ENCODE results near the gene BACH2.

The BACH2 gene

DNA sequence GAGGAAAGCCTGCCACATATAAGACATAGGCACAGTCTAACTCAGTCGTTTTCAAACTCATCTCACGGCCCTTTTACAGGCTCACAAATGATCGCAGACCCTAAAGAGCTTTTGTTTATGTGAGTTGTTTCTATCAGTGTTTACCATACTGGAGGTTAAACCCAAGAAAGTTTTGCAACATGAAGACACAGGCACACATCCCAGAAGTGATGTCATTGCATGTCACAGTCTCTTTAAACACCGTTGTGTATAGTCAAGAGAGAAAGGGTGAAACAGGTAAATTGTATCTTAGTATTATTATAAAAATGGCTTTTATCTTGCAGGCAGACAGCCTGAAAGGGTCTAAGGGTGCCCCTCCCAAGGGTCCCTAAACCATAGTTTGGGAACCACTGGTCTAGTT lies 96.7 kb downstream of the BACH2 start:
- ATAC-seq (no peak), DNase-seq (ENCODE audit: low spot score in 2 of 2) (no peak)
- Mint-ChIP-seq H3K9me3 (no peaks in the 10 kb centered on the region), H3K4me1 (peaks cover 13% of the 10 kb centered on the region), H3K27ac (no peak overlapping the region), H3K36me3 (no peaks in the 10 kb centered on the region), H3K4me3 (no peak overlapping the region)

DNA sequence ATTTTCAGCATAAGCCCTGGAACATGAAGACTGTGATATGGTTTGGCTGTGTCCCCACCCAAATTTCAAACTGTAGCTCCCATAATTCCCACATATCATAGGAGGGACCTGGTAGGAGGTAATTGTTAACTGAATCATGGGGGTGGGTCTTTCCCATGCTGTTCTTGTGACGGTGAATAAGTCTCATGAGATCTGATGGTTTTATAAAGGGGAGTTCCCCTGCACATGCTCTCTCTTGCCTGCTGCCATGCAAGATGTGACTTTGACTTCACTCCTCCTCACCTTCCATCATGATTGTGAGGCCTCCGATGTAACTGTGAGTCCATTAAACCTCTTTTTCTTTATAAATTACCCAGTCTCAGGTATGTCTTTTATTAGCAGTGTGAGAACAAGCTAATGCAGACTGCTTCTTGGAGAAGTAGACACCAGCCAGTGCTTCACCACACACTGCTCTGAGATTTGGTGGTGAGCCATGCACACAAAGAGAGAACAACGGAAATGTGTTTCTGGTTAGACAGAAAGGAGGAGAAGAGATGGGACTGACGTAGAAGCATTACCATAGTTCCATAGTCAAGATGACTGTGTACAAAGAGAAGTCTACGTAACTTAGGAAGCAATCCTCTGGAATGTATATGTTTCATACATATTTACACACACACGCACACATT lies 97.8 kb downstream of the BACH2 start:
- peaks cover 18% of the 10 kb centered on the region for H3K4me1 Mint-ChIP-seq
- no peaks in the 10 kb centered on the region for H3K36me3 Mint-ChIP-seq

DNA sequence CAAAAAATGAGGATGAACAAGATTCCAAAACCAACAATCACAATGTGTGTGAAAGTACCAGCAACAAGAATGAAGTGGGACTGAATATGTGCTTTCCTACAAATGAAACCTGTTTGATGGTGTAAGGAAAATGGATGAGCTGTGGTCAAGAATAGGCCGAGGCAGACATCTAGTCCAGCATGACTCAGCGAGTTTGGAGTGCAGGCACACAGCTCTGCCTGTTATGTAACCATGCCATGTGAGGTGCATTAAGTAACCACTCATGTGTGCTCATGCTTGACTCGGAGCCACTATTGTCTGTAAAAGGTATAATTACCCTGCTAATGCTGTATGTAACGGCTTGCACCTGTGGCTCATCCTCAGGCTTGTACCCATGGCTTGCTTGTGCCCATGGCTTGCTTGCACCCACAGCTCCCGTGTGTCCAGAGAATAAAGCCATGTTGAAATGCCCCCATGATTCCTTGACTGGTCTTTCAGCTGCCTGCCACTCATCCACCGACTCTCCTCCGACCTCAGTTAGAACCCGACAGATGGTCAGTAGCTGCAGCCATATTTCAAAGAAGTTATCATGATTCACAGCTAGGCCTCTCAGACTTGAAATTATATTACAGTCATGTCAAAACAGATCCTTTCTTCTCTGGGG lies 98.7 kb downstream of the BACH2 start:
- H3K36me3 Mint-ChIP-seq: no peaks in the 10 kb centered on the region
- H3K4me1 Mint-ChIP-seq: peaks cover 20% of the 10 kb centered on the region
- H3K4me3 Mint-ChIP-seq: no peak overlapping the region

More for the DNA sequence above, 97.8 kb downstream of the BACH2 start:
- no peak for DNase-seq (ENCODE audit: low spot score in 2 of 2)
- Mint-ChIP-seq H3K4me3 (no peak overlapping the region), H3K9me3 (no peaks in the 10 kb centered on the region), H3K27ac (no peak overlapping the region)
- ATAC-seq: no peak

DNA sequence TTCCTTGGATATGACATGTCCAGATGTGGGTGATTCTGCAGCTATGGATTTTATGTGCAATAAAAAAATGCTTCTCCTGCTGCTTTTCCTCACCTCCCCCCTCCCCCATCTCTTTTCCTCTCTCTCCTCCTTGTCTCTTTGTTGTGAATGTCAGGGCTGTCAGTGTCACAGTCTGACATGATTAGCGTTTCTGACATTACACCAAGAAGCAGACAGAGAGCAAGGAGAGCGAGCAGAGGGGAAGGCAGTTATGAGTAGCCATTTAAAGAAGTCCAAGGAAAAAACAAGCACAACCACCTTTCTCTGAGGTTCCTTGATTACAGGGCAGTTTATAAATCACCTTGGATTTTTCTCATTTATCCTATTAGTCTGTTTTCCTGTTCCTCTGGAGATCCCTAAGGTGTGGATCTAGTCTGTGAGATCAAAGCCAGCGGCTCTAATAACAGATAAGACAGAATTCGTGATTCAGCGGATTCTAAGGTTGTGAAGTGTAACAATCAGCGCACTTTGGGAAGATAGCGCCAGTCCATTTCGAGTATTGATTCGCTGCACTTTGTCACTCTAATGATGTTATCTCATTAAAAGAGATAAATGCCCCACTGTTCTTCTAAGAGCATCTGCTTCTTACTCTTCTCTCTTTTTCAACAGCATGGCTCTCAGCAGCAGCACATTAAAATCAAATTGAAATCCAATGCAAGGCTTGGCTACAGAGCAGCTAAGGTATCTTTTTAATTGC lies 101.4 kb downstream of the BACH2 start:
- no peak overlapping the region for H3K4me3 Mint-ChIP-seq
- H3K9me3 Mint-ChIP-seq: no peaks in the 10 kb centered on the region
- H3K27ac Mint-ChIP-seq: no peak overlapping the region
- H3K36me3 Mint-ChIP-seq: no peaks in the 10 kb centered on the region
- peaks cover 20% of the 10 kb centered on the region for H3K4me1 Mint-ChIP-seq
- ATAC-seq: no peak
- no peak for DNase-seq (ENCODE audit: low spot score in 2 of 2)

More for the DNA sequence above, 98.7 kb downstream of the BACH2 start:
- ATAC-seq (no peak), DNase-seq (ENCODE audit: low spot score in 2 of 2) (peak in 1 of 2 donors; percentile 42)
- Mint-ChIP-seq H3K9me3 (no peaks in the 10 kb centered on the region), H3K27ac (no peak overlapping the region)

DNA sequence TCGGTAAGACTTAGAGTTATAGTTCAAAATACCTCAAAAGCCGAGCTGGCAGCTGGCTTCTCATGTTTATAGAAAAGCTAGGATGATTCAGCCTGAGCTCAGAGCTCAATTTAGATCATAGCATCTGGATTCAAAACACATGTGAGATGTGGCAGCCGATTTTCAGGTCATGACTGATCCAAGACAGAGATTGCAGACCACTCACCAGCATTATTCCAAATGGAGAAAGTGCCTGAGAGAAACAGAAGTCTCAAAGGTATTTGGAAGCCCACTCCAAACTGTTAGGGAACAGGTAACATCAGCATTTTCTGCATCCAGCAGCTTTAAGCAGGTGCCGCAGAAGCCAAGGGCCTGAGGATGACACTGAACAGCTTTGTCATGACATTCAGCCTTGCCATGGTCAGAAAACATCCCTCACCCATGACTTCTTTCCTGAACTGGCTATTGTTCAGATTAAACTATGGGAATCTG lies 102.2 kb downstream of the BACH2 start:
- no peak overlapping the region for H3K4me3 Mint-ChIP-seq
- H3K36me3 Mint-ChIP-seq: no peaks in the 10 kb centered on the region

DNA sequence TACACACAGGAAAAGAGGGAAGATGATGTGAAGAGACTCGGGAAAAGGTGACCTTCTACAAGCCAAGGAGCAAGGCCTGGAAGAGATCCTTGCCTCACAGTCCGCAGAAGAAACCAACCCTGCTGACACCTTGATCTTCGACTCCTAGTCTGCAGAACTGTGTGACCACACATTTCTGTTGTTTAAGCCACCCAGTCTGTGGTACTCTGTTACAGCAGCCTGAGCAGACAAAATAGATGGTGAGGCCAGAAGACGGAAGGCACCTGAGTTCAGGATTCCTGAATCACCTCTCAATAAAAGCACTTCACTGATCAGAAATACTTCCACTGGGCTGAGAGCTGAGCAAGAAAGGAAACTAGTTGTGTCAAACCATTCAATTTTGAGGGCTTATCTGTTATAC lies 103.3 kb downstream of the BACH2 start:
- H3K9me3 Mint-ChIP-seq: no peaks in the 10 kb centered on the region
- DNase-seq (ENCODE audit: low spot score in 2 of 2) (peak in 1 of 2 donors; percentile 22), ATAC-seq (no peak)
- H3K36me3 Mint-ChIP-seq: no peaks in the 10 kb centered on the region
- no peak overlapping the region for H3K4me3 Mint-ChIP-seq
- H3K27ac Mint-ChIP-seq: no peak overlapping the region
- H3K4me1 Mint-ChIP-seq: peaks cover 20% of the 10 kb centered on the region

More for the DNA sequence above, 102.2 kb downstream of the BACH2 start:
- no peaks in the 10 kb centered on the region for H3K9me3 Mint-ChIP-seq
- H3K4me1 Mint-ChIP-seq: peaks cover 20% of the 10 kb centered on the region
- H3K27ac Mint-ChIP-seq: no peak overlapping the region
- DNase-seq (ENCODE audit: low spot score in 2 of 2) (peak in 1 of 2 donors; percentile 42), ATAC-seq (no peak)

DNA sequence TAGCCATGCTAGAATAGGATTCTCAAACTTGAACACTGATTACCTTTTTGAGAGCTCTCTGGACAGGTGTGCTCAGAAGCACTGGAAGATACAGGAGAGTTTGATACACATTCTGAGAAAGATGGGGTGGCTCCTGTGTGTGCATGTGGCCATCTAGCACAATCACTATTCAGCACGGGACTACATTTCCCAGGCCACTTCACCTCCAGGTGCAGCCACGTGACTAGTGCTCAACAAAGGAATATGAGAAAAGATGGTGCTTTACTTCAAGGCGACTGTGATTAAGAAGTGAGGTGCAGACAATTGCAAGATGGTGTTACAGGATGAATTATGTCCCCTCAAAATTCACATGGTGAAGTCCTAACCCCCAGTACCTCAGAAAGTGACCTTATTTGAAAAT lies 103.8 kb downstream of the BACH2 start:
- H3K36me3 Mint-ChIP-seq: no peaks in the 10 kb centered on the region
- H3K4me1 Mint-ChIP-seq: peaks cover 20% of the 10 kb centered on the region
- H3K9me3 Mint-ChIP-seq: no peaks in the 10 kb centered on the region
- ATAC-seq: no peak
- no peak overlapping the region for H3K27ac Mint-ChIP-seq
- H3K4me3 Mint-ChIP-seq: no peak overlapping the region
- DNase-seq (ENCODE audit: low spot score in 2 of 2): peak in 1 of 2 donors; percentile 33

DNA sequence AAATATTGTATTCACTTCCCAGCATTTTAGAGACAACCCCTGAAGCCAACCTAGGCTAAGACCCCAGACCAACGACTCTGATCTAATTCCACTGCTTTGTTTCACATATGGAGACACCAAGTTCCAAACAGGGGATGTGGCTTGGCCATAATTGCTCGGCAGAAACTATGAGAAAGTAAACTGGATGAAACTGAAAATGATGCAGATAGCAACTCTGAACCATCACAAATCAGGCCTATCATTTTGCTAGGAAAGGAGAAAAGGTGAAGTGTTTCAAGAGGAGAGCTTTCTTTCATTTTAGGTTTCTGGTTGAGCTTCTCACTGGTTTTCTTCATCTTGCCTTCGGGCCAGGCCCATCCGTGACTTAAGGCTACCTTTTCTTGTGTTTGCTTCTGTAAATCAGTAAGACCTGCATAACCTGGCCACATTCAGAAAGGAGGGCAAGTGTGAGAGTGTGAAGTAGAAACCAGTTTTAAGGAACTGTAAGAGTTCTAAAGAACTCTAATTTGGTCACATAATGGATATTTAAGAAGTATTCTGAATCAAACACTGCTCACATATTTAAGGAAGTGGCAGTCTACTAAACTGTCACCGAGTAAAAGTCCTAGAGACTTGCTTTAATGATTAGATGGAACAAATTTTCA lies 105.8 kb downstream of the BACH2 start:
- Mint-ChIP-seq H3K9me3 (no peaks in the 10 kb centered on the region), H3K36me3 (no peaks in the 10 kb centered on the region), H3K27ac (no peak overlapping the region), H3K4me3 (no peak overlapping the region), H3K4me1 (peaks cover 34% of the 10 kb centered on the region)
- DNase-seq (ENCODE audit: low spot score in 2 of 2): peak in 1 of 2 donors; percentile 46
- ATAC-seq: peak; percentile 53

DNA sequence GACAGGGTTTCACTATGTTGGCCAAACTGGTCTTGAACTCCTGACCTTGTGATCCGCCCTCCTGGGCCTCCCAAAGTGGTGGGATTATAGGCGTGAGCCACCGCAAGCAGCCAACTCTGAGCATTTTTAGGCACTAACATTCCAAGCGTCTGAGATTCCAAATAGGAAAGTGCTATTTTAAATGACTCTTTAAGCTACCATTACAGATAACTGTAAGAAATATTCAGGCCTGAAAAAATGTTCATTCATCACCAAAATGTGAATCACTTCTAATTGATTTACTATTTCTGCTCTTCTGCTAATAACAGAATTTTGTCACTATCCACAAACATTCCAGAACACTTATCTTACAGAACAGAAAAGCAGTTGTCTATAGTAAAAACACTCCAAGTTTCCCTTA lies 106.5 kb downstream of the BACH2 start:
- ATAC-seq (no peak), DNase-seq (ENCODE audit: low spot score in 2 of 2) (peak in 1 of 2 donors; percentile 37)
- Mint-ChIP-seq H3K27ac (no peak overlapping the region), H3K36me3 (no peaks in the 10 kb centered on the region), H3K4me1 (peaks cover 34% of the 10 kb centered on the region), H3K9me3 (no peaks in the 10 kb centered on the region), H3K4me3 (no peak overlapping the region)

DNA sequence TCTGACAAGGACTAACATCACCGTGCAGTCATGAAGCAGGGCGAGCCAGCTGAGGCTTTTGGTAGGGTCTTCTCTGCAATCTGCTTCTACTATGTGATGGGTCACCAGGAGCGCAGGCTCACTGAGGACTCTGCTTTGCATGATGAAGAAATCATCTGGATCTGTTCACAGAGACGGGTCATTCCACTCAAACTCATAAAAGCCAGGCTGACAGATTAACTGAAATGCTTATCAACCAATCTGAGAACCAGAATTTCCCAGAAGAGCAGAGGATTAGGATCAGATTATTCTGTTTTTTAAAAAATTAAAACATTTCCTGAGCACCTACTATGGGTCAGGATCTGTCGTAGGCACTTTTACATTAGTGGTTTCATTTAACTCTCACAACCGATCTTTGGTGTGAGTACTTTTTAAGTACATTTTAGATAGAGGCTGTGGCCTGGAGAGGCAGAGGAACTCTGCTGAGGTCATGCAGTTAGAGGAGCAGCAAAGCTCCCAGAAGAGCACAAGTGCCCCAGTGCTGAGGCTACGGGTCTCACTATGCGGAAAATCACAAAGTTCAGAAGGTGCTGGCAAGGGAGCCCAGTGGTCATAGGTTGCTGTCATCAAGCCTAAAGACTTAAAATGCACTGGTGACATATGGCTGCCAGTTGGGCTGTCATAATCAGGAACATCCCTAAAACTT lies 109.1 kb downstream of the BACH2 start:
- DNase-seq (ENCODE audit: low spot score in 2 of 2) (peak in 1 of 2 donors; percentile 47), ATAC-seq (peak; percentile 26)
- Mint-ChIP-seq H3K9me3 (no peaks in the 10 kb centered on the region), H3K27ac (no peak overlapping the region), H3K4me3 (peak overlapping the region; percentile 10), H3K4me1 (peaks cover 23% of the 10 kb centered on the region), H3K36me3 (no peaks in the 10 kb centered on the region)

DNA sequence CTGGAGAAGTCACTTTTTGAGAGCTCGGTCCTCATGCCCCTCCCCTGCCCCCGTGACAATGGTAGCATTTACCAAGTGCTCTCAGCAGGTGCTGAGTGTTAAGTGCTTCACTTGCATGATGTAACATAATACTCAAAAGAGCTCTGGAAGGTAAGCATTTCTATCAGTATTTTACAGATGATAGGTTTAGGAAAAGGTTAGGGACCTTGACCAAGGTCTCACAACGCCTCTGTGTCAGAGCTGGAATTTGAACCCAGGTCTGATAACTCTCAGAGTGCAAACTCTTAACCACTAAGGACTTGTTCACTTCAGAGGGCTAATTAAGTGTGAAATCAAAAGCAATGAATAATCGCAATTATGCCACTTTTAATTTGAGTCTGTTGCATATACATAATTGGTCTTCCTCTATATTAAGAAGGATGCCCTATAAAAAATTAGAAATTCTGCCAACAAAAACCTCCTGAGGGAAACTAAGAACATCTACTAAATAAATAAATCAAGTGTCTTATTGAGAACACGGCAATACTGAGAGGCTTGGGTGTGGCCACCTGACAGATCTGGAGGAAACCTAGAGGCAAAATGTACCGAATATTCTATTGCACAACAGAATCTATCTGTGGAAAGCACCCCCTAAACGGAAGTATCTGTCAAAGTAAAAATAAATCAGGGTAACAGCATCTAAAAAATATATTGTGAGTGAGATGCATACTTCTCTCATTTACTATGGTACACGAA lies 109.8 kb downstream of the BACH2 start:
- DNase-seq (ENCODE audit: low spot score in 2 of 2) (peak in 1 of 2 donors; percentile 34), ATAC-seq (no peak)
- Mint-ChIP-seq H3K27ac (no peak overlapping the region), H3K4me3 (peak overlapping the region; percentile 10), H3K4me1 (peaks cover 23% of the 10 kb centered on the region), H3K36me3 (no peaks in the 10 kb centered on the region), H3K9me3 (no peaks in the 10 kb centered on the region)

DNA sequence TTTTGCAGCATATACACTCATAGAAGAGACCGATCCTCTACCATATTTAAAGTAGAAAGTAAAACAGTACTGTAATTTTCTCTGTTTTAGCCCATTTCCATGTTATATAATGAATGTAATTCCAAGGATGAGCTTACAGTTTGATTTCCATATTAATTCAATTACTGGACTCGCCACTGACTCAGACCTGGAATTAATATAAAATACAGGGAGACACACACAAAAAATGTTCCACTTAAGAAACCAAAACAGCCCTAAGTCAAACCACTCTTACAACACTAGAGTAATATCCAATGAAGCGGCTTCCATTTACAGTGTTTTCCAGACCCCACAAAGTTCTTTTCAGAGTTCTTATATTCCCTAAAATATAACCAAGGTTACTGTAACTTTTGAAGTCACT lies 110.6 kb downstream of the BACH2 start:
- H3K4me1 Mint-ChIP-seq: peaks cover 21% of the 10 kb centered on the region
- DNase-seq (ENCODE audit: low spot score in 2 of 2): no peak
- no peak overlapping the region for H3K4me3 Mint-ChIP-seq
- no peak overlapping the region for H3K27ac Mint-ChIP-seq
- H3K9me3 Mint-ChIP-seq: no peaks in the 10 kb centered on the region
- no peaks in the 10 kb centered on the region for H3K36me3 Mint-ChIP-seq
- no peak for ATAC-seq

DNA sequence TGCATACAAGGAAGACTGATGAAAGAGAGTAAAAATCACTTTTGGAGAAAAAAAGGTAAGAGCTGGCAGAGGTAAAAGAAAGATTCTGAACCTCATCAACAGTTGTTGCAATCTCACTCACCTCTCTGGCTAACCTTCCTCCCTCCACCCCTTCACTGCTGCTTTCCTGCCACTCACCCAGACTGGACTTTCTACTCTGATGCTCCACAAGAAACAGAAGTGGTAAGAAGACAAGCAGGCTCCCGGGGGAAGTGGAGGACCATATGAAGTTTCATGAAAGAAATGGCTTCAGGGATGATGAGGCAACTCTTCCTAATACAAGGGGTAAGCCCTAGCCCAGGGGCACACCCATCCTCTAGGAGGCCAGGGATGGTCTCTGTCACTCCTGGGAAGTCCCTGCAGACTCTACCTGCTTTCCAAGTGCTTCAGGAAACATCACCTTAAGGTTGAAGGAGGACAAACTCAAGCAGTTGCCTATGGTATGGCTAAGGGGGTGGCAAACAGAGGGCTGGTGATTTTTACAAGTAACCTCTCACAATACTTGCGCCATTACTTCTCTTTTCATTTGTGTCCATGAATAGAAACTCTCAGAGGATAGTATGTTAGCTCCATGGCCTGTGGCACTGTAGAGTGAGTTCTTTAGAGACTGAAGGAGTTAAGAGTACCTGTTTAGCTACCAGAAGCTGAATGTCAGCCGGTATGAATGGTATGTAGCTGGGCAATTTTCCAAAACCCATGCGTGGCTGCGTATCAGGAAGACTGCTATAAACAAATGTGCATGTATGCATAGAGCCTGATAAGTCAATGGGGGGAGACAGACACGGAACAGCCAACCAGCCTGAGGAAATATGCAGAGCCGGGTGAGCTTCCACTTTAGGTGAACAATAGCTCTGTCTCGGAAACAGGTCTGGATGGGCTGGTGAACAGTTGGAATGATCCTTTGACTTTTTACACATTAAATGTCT lies 112.0 kb downstream of the BACH2 start:
- H3K9me3 Mint-ChIP-seq: no peaks in the 10 kb centered on the region
- peak in 1 of 2 donors; percentile 43 for DNase-seq (ENCODE audit: low spot score in 2 of 2)
- no peak for ATAC-seq
- H3K4me1 Mint-ChIP-seq: peaks cover 14% of the 10 kb centered on the region
- H3K27ac Mint-ChIP-seq: peak overlapping the region; percentile 39
- H3K4me3 Mint-ChIP-seq: no peak overlapping the region
- H3K36me3 Mint-ChIP-seq: no peaks in the 10 kb centered on the region

Measured in stimulated activated effector memory CD8-positive, alpha-beta T cell treated with anti-CD3 and anti-CD28 coated beads, Interleukin-12 subunit alpha, Interleukin-12 subunit beta, amount 100 ng/mL, for 72 hours (primary cell).